GM21360 (cell line): ENCODE measurements around the gene TNFSF11.

Experiments used
- ATAC-seq: cut with Tn5 transposase; IDR thresholded peaks from one replicate; pipeline ENCODE4 v1.9.1; 2021; ENCODE audit warnings: mild to moderate bottlenecking, moderate library complexity; ENCODE audit not compliant: unreplicated experiment

TNFSF11 gene

DNA sequence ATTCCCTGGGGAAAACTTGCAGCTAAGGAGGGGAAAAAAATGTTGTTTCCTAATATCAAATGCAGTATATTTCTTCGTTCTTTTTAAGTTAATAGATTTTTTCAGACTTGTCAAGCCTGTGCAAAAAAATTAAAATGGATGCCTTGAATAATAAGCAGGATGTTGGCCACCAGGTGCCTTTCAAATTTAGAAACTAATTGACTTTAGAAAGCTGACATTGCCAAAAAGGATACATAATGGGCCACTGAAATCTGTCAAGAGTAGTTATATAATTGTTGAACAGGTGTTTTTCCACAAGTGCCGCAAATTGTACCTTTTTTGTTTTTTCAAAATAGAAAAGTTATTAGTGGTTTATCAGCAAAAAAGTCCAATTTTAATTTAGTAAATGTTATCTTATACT, 33.6 kb downstream of the TNFSF11 start:
- no peak for ATAC-seq

DNA sequence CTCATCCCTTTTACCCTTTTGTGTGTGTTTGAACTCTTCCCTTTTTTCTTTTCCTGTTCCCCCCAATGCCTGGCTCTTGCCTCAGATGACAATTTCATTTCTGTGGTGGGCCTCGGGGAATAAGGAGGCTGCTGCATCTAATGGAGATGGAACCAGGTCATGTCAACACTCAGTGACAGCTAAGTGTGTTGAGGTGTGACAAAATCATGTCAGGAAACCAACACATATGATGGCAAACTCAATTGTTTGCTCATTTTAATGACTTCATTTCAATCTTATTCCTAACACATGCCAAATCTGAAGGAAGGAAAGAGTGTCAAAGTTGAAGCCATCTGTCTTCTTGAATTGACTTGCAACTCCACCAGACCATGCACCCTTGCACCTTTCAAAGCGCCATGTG, 36.7 kb downstream of the TNFSF11 start:
- no peak for ATAC-seq

DNA sequence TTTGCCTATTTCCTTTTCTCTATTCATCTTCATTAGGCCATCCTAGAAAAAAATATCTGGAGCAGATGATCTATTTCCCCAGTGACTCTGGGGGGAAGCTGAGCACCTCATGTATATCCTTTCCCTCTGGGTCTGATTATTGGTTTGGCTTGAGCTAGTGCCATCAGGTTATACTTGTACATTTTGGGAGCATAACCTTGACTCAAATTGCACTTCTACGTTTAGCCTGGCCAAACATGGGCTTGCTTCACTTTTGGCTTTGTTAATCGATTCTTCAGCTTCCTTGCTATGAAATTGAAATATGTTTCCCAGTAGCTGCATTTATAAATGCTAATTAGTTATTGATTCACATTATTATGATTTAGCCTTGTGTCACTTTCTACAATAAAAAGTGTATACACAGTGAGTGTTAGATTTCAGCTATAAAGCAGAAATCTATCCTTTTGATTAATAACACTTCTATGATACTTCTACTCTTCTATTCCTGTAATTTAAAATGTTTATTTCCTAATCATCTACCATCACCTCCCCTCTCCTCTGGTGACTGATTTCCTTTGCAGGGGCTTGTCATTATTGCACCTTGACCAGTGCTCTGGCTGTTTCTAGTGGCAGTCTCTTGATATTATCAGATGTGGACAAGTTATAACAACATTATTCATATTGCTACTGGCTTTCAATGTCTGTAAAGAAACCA, 37.3 kb downstream of the TNFSF11 start:
- no peak for ATAC-seq

DNA sequence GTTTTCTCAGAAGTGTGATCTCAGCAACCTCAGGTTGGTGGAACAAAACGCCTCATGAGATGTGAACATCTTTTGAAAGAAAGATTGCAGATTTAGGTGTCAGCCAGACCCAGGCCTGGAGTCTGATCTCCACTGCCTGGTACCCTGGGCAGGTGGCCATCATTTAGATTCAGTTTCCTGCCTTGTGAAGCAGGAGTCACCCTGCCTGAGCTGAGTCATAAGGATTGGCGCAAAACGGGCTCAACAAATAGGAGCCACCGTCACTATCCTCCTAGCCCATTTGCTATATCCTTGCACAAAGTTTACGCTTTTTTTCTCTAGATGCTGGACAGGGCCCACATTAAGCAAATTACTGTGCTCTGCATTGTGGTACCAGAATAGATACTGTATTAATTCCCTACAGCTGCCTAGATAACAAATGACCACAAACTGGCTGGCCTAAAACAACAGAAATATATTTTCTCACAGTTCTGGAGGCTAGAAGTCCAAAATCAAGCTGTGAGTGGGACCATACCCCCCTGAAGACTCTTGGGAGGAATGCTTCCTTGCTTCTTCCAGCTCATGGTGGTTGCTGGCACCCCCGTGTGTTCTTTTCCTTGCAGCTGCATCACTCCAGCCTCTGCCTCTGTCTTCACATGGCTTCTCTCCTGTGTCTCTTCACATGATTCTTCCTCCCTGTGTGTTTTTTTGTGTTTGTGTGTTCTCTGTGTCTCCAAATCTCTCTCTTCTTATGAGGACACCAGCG, 38.2 kb downstream of the TNFSF11 start:
- ATAC-seq = no peak

DNA sequence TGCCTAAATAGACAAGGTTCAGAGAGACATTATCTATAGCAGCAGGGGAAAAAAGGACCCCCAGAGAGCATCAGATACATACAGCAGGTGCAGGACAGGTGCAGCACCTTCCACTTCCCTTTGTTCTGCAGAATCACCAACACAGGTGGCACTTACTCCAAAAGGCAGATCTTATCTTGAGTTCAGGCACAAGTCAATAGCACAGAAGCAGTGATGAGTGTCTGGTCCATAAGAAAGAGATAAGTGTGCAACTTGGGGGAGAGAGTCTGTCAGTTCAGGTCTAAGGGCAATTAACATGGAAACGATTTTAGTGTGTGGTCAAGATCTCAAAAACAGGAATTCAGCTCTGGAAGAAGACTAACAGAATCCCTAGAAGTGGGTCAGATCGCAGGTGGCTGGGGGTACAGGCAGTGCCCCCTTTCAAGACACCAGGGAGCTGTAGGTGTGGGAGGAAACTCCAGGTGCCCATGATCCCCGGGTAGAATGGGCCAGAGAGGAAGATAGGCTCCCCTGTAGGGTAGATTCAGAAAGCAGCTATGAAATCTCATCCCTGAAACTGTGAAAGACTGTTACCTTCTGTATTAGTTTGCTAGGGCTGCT, 40.6 kb downstream of the TNFSF11 start:
- ATAC-seq = no peak

DNA sequence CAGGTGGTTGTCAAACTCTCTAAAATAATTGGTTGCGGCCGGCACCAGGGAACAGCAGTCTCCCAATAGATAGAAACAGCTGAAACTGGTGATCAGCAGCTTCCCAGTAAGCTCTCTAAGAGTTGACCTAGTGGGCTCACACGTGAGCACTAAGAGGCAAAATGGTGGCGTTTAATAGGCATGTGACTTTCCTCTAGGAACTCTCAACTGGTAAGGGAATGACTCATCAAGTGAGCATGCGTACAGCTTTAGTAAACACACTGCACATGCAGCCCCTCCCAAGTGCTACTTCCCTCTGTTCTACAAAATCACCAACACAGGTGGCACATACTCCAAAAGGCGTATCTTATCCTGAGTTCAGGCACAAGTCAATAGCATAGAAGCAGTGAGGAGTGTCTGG, 41.7 kb downstream of the TNFSF11 start:
- ATAC-seq = no peak

DNA sequence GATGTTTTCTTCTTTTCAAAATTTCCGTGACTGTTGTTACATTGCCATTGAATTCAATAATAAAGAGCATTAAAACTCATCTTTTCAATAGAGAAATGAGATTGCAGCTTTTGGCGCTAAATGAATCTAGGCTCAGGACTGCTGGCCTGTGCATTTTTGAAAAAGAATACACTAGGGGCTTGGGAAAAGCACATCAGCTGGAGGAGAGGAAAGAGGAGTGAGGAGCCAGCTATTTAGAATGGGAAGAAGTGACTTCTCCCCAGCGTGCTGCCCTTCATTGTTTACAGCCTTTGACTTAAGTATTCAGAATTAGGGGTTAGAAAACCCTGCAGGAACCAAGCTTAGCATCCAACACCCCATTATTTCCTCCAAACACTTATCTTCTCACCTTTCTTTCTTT, 43.3 kb downstream of the TNFSF11 start:
- ATAC-seq = no peak

DNA sequence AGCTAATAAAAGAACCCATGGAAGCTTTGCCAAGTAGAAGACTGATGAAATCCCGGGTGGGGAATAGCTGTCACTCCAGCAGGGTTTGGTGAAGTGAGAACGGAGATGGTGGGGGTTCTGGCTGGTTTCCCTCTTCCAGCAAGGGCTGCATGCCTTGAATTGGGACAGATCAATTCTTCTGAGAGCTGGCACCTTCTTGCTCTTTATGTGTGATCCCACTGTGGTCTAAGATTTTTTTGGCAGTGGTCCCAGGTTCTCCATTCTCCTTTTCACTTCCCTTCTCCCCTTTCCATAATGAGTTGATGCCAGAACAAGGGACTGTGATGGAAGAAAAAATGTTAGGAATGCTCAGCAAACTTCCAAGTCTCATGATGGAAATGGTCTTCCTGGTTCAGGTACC, 50.0 kb downstream of the TNFSF11 start:
- no peak for ATAC-seq

DNA sequence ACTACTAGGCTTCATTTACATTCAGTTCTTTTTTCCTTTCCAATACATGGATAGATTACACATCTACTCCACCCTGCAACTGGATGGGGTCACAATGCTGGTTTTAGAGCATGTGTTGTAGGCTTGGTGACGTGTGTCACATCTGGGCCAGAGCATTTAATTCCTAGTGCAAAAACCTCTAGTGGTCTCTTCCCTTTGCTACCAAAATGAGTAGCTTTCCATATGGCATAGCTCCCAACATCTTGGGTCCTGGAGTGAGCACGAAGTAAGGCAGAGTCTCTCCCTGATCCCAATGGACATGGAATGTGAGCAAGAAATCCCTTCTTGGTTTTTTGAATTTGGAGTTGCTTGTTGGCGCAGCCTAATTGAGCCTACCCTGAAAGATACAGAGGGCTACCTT, 51.7 kb downstream of the TNFSF11 start:
- no peak for ATAC-seq

DNA sequence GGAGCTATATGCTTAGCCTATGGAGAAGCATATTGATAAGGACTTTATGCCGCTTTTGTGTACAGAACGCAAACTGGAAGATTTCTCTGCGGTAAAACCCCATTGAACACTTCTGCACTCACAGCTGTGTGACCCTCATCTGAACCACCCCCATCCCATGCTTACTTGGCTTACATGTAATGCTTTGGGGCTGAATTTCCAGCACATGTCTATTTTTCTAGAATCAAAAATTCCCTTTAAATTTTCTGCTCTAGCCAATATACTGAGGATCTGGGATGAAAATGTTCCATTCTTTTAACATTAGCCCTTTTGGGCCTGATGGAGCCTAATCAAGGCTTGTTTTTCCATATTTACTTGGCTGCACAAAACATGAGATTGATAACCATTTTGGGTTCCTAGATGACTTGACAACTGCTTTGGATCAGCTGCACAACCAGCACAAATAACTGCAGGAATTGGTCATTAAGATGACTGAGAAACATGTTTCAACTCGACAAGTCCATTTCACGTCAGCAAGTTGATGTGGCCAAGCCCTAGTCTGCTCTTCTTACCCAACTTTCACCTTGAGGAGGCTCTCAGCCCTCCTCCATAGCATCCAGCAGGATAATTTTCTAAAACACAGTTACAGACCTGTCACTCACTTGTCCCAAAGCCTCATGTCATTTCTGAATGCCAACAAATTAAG, 52.4 kb downstream of the TNFSF11 start:
- ATAC-seq = no peak

DNA sequence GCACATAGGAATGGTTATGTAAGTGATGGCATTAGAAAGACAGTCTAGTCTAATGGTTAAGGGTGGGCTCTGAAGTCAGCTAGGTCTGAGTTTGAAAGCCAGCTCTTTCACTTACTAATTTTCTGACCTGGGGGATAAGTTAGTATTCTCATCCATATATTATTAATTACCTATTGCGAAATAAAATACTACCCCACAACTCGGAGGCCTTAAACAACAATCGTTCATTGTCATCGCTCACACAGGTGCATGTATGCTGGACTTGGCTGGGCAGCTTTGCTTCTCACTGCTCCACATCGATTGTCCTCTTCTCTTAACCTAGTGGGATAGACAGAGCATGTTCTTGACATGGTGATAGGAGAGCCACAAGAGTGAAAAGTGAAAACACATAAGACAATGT, 54.7 kb downstream of the TNFSF11 start:
- no peak for ATAC-seq

DNA sequence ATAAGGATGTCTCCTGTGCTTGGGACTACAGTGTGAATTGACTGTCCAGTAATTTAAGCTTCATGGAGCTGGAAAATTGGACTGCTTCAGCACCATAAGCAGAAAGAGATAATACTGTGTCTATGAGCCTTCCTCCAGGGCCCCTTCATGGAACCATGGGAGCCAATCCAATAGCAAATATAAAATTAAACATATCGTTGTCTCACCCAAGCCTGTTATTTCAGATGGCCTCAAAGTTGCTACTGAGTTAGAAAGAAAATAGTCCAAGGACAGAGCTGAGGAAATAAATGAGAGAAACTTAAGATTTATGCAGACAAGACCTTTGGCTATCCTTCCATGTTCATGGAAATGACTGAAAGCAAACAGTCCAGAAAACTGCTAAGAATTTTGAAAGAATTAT, 57.2 kb downstream of the TNFSF11 start:
- no peak for ATAC-seq

DNA sequence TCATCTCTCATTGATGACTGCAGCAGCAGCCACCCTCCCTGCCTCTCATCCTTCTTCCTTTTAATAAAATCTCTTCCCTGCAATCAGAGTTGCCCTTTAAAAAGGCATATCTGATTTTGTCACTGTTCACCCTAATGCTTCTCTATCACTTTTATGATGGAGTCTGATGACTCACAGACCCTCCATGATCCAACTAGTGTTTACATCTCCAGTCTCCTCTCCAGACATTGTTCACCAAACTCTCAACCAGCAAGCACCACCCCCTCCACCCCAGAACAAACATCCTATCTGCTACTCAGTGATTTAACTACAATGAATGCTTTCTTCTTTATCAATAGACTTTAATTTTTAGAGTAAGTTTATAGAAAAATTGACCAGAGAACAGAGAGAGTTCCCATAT, 59.5 kb downstream of the TNFSF11 start:
- no peak for ATAC-seq

DNA sequence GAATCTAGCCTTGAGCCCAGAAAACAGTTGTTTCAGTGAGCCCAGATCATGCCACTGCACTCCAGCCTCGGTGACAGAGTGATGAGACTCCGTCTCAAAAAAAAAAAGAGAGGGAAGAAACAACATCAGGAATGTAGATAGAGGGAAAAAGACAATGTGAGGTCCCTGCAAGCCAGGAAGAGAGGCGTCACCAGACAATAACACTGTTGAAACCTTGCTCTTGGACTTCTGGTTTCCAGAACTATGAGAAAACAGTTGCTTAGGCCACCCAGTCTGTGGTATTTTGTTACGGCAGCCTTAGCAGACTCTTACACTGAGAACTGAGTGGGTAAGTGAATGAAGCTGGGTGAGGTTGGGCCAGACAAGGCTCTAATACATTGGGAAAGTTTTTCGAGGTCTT, 64.1 kb downstream of the TNFSF11 start:
- no peak for ATAC-seq

DNA sequence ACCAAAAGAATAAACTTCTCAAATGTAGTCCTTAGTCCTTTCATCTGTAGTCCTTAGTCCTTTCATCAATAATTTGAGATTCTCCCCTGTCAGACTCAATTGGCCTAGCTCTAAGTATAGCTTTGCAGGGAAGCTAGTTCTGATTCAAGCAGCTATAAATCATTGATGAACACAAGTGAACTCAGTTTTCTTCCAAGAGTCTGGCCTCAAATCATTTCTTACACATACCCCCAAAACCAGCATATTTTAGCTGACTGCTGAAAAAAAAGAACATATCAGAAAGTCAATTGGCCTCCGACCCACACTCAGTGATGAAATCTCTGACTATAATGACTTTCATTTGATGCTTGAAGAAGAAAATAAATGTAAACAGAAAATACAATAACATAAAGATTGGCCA, 64.9 kb downstream of the TNFSF11 start:
- ATAC-seq = no peak

DNA sequence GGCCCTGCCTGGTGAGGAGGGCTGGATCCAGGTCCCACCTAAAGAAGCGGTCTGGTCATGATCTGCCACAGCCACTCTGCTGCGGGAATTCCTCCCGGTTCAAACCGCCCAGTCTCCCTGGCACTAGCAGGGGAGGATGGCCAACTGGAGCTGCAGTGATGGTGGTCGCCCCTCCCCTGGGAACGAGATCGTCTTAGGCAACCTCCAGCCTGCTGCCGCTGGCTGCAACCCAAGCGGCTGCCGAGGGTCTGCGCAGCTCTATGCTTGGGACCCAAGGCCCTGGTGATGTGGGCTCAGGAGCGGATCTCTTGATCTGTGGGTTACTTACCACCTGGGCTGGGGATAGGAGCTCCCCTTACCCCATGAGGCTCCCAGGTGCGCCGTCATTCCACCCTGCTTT, 69.1 kb downstream of the TNFSF11 start:
- no peak for ATAC-seq

DNA sequence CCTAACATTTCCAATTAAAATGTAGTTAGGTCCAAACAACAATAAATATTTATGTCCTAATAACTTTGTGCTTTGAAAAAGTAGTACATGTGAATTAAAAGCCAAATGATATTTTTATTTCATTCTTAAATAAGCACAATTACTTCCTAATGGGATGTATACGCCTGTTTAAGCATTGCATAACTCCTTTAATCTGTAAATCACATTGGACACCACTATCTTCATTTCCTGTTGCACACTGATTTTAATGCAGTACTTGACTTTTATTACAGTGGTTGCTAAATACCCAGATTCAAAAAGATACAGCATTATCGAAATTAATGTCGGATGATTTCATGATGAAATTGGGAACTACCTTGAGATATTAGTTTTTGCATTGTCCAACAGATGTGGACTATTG, 70.9 kb downstream of the TNFSF11 start:
- ATAC-seq = no peak

DNA sequence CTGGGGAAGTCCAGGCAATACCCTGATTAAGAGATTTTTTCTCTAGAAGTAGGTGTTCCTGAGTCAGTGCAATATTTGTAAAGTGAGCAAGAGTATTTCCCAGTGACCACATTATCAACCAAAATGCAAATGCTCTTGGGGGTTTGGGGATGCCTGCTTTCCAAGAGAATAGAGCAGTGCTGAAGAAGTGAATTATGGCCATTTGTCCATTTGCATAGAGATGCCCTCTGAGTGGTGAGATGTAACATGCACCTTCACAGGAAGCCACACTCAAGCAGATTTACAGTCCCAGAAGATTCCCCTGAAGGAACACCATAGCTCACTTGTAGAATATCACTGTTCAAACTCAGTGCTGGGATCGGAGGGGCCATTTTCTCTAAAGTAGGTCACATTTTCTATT, 71.8 kb downstream of the TNFSF11 start:
- ATAC-seq = no peak

DNA sequence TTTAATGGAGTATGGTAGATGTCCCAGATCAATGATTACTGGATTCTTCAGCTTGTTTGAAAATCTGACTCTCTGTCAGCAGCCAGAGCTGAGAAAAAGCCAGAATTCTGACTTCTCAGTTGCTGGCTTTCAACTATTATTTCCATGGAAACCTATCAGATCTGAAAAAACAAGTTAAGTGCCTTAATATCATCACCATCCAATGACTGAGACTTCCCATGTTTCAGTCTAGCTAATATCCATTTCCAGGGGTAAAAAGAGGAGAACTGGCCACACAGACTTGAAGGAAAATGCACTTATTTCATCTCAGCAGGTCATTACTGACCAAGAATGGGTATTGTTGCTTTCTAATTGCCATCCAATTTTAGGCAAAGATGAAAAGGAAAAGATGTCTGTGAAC, 75.2 kb downstream of the TNFSF11 start:
- no peak for ATAC-seq

DNA sequence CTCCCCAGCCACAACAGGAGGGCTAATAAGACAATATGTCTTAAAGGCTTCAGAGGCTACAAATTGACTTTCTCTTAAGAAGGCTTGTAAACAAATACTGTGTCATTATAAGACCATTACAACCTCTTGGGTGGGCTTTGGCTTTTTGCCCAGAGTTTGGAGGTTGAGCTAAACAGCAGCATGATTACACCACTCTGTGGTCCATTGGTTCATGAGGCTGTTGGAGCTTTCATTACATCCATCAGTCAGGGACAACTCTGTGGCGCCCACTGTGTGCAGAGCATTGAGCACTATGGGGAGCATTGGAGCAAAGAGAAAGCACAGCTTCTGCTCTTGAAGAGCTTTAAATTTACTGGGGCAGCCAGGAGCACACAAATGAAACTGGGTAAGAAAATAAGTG, 75.9 kb downstream of the TNFSF11 start:
- no peak for ATAC-seq

DNA sequence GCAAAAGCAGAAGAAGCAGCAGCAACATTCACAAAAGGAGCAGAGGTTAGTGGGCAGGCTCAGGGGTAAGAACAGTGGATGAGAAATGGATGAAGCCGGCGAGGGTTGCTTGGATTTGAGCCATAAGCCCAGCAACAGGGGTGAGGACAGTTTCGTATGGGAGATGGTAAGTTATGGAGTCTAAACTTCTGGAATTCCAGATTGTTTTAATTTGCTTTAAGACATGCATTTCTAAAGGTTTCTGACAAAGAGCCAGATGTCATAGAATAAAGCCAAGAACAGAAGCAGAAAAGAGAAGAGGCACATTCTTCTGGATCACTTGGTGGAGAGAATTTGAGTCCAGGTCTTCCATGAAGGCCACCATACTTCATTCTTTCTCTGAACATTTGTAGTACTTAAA, 76.6 kb downstream of the TNFSF11 start:
- ATAC-seq = no peak
